CD4-positive, alpha-beta memory T cell (primary cell): ENCODE data around the gene TDRD7. TPM values are rescaled to one million over a fixed set of nuclear protein-coding genes. Genes with fewer than 3 reads are reported as not detected.
A peak's percentile ranks its signal among the peaks of the same experiment; 100 is the strongest.
"Not testable (repeated sequence)": the region's sequence is repeated elsewhere in the genome, so short reads cannot be mapped to it uniquely, and the experiment has no call there.

ENCODE experiments used
- CTCF ChIA-PET: fragments of 350-600 bp; sonication (Branson Sonifier 250); formaldehyde crosslinking; loops from one replicate; lab custom pipeline; 2021; ENCODE audit warnings: inconsistent platforms; ENCODE audit not compliant: partially characterized antibody; lab: Charles Lee
- POLR2A ChIA-PET: fragments of 350-600 bp; sonication (Branson Sonifier 250); formaldehyde crosslinking; loops from one replicate; lab custom pipeline; 2021; ENCODE audit not compliant: partially characterized antibody; lab: Charles Lee
- DNase-seq, 5 donors: peaks; one replicate each; pipeline versions ENCODE4 v3.0.0 to v3.0.0-alpha.2; 2020 to 2022; ENCODE audit warnings: mixed read lengths in 1 of 5
- H3K27ac ChIP-seq: one replicate; pipeline ENCODE4 v1.7.0; 2013; ENCODE audit warnings: low read depth, low read length
- H3K27me3 ChIP-seq: 2 replicates; pipeline ENCODE4 v1.7.0; 2013; ENCODE audit warnings: mild to moderate bottlenecking, low read length, moderate library complexity; ENCODE audit not compliant: insufficient read depth
- H3K36me3 ChIP-seq: 2 replicates; pipeline ENCODE4 v1.7.0; 2013; ENCODE audit warnings: mild to moderate bottlenecking, low read length, moderate library complexity; ENCODE audit not compliant: insufficient read depth
- H3K4me1 ChIP-seq: 2 replicates; pipeline ENCODE4 v1.7.0; 2013; ENCODE audit warnings: mild to moderate bottlenecking, low read length, moderate library complexity; ENCODE audit not compliant: insufficient read depth
- H3K4me3 ChIP-seq, 2 donors: one replicate each; pipeline ENCODE4 v1.7.0; 2013; ENCODE audit warnings: low read length in 2 of 2, mild to moderate bottlenecking in 1 of 2
- H3K9me3 ChIP-seq, 2 donors: one replicate each; pipeline ENCODE4 v1.7.0; 2013; ENCODE audit warnings: low read length in 2 of 2, control low read depth in 1 of 2; ENCODE audit not compliant: control insufficient read depth in 1 of 2
- H3K27ac Mint-ChIP-seq, 7 donors: one replicate each; pipeline ENCODE4 v1.8.0; 2020 to 2021; ENCODE audit warnings: mixed read lengths in 7 of 7, mild to moderate bottlenecking in 6 of 7, inconsistent platforms in 3 of 7, moderate library complexity in 3 of 7
- H3K27me3 Mint-ChIP-seq, 2 donors: one replicate each; pipeline ENCODE4 v1.8.0; 2020 to 2021; ENCODE audit warnings: mixed read lengths in 2 of 2
- H3K36me3 Mint-ChIP-seq, 2 donors: one replicate each; pipeline ENCODE4 v1.8.0; 2020 to 2021; ENCODE audit warnings: mixed read lengths in 2 of 2, inconsistent platforms in 1 of 2, mild to moderate bottlenecking in 1 of 2
- H3K4me1 Mint-ChIP-seq, 4 donors: one replicate each; pipeline ENCODE4 v1.8.0; 2020 to 2021; ENCODE audit warnings: mixed read lengths in 4 of 4, mild to moderate bottlenecking in 1 of 4
- H3K4me3 Mint-ChIP-seq, 8 donors: one replicate each; pipeline ENCODE4 v1.8.0; 2020 to 2021; ENCODE audit warnings: mixed read lengths in 8 of 8, mild to moderate bottlenecking in 7 of 8, moderate library complexity in 6 of 8, inconsistent platforms in 3 of 8
- H3K9me3 Mint-ChIP-seq, 8 donors: one replicate each; pipeline ENCODE4 v1.8.0; 2020 to 2021; ENCODE audit warnings: mixed read lengths in 8 of 8, mild to moderate bottlenecking in 5 of 8, inconsistent platforms in 3 of 8, moderate library complexity in 1 of 8
- intact Hi-C: fragments of 100-400 bp; cut with micrococcal nuclease; formaldehyde crosslinking; loops from one replicate; pipeline ENCODE4 v1.15.1; 2023
- polyA plus RNA-seq, 2 donors: library from polyadenylated mRNA; unstranded; fragments of 300-500 nt; fragmentation: Illumina TruSeq; gene quantifications; one replicate each; pipeline ENCODE4 v1.2.3, GENCODE V29; 2021
- total RNA-seq, 2 experiments: library from RNA; stranded (reverse); gene quantifications; one replicate each; pipeline ENCODE4 v1.2.3, GENCODE V29; 2021

The TDRD7 gene
- total and polyA plus RNA-seq, 4 experiments from 2014 or later, result 5.6 to 13.6 (median 11.4) TPM

GRCh38 chr9:97484134-97484533 lies 72.2 kb downstream of the TDRD7 start:
- Mint-ChIP-seq H3K27me3 (no peaks in the 10 kb centered on the region), H3K27ac (no peak overlapping the region), H3K4me1 (no peaks in the 10 kb centered on the region), H3K9me3 (peaks cover 0 to 18% (median 8%) of the 10 kb centered on the region in 8 donors), H3K36me3 (peaks cover 87 to 90% of the 10 kb centered on the region in 2 donors), H3K4me3 (no peak overlapping the region)
- CTCF ChIA-PET, result no interaction called here
- intact Hi-C loops, result no loop called here
- Histone ChIP-seq H3K9me3 (no peaks in the 10 kb centered on the region), H3K36me3 (peaks cover 21% of the 10 kb centered on the region), H3K27ac (no peak overlapping the region), H3K4me1 (no peaks in the 10 kb centered on the region), H3K27me3 (no peaks in the 10 kb centered on the region), H3K4me3 (no peak overlapping the region)
- POLR2A ChIA-PET, result no interaction called here
- no peak for DNase-seq

GRCh38 chr9:97487107-97487506 lies 75.2 kb downstream of the TDRD7 start:
- Histone ChIP-seq H3K27ac (no peak overlapping the region), H3K36me3 (peaks cover 10% of the 10 kb centered on the region), H3K27me3 (no peaks in the 10 kb centered on the region), H3K4me3 (no peak overlapping the region), H3K4me1 (no peaks in the 10 kb centered on the region), H3K9me3 (no peaks in the 10 kb centered on the region)
- Mint-ChIP-seq H3K4me1 (peaks cover 0 to 2% (median 0%) of the 10 kb centered on the region in 4 donors), H3K4me3 (no peak overlapping the region), H3K9me3 (peaks cover 0 to 15% (median 8%) of the 10 kb centered on the region in 8 donors), H3K27ac (no peak overlapping the region), H3K36me3 (peaks cover 86 to 88% of the 10 kb centered on the region in 2 donors), H3K27me3 (no peaks in the 10 kb centered on the region)
- DNase-seq, result no peak
- CTCF ChIA-PET, result no interaction called here
- intact Hi-C loops, result no loop called here
- POLR2A ChIA-PET, result no interaction called here

GRCh38 chr9:97487861-97488260 lies 76.0 kb downstream of the TDRD7 start:
- peaks cover 0 to 14% (median 7%) of the 10 kb centered on the region in 8 donors for H3K9me3 Mint-ChIP-seq
- ChIA-PET CTCF (interaction anchor here (0.8 kb wide), 1 partner anchor 8 kb away, joined by 4 read pairs; no protein-coding TSS in a partner anchor), POLR2A (no interaction called here)
- Histone ChIP-seq H3K4me1 (no peaks in the 10 kb centered on the region), H3K9me3 (no peaks in the 10 kb centered on the region), H3K27ac (no peak overlapping the region), H3K36me3 (peaks cover 3% of the 10 kb centered on the region), H3K4me3 (no peak overlapping the region), H3K27me3 (no peaks in the 10 kb centered on the region)
- H3K4me3 Mint-ChIP-seq, result no peak overlapping the region
- H3K4me1 Mint-ChIP-seq, result peaks cover 0 to 2% (median 0%) of the 10 kb centered on the region in 4 donors
- no peak overlapping the region for H3K27ac Mint-ChIP-seq
- intact Hi-C loops, result no loop called here
- no peak for DNase-seq
- H3K36me3 Mint-ChIP-seq, result peaks cover 88% of the 10 kb centered on the region in 2 donors
- H3K27me3 Mint-ChIP-seq, result no peaks in the 10 kb centered on the region

GRCh38 chr9:97491216-97491999 lies 79.5 kb downstream of the TDRD7 start:
- no peak overlapping the region for H3K4me3 ChIP-seq
- ChIA-PET CTCF (interaction anchor here (0.7 to 0.9 kb wide), 2 partner anchors 9 to 10 kb away, joined by 3 read pairs; no protein-coding TSS in a partner anchor), POLR2A (no interaction called here)
- no peaks in the 10 kb centered on the region for H3K9me3 ChIP-seq
- peaks cover 0 to 2% (median 0%) of the 10 kb centered on the region in 4 donors for H3K4me1 Mint-ChIP-seq
- no peaks in the 10 kb centered on the region for H3K27me3 Mint-ChIP-seq
- intact Hi-C loops, result no loop called here
- H3K4me1 ChIP-seq, result no peaks in the 10 kb centered on the region
- peaks cover 73 to 81% of the 10 kb centered on the region in 2 donors for H3K36me3 Mint-ChIP-seq
- H3K27ac ChIP-seq, result no peak overlapping the region
- H3K27me3 ChIP-seq, result no peaks in the 10 kb centered on the region
- H3K36me3 ChIP-seq, result peaks cover 4% of the 10 kb centered on the region
- H3K9me3 Mint-ChIP-seq, result peaks cover 0 to 14% (median 7%) of the 10 kb centered on the region in 8 donors
- H3K4me3 Mint-ChIP-seq, result no peak overlapping the region
- no peak for DNase-seq
- H3K27ac Mint-ChIP-seq, result peak overlapping the region in 1 of 7 donors; percentile 62

- intact Hi-C loops, H3K4me3 ChIP-seq, H3K36me3 ChIP-seq, CTCF ChIA-PET, H3K27me3 ChIP-seq, H3K27ac Mint-ChIP-seq, H3K9me3 ChIP-seq, DNase-seq, H3K9me3 Mint-ChIP-seq, H3K27ac ChIP-seq, H3K4me3 Mint-ChIP-seq: not testable (repeated sequence)
- POLR2A ChIA-PET, result interaction anchor here (1.3 kb wide), 1 partner anchor 86 kb away, joined by 3 read pairs; the partner anchor contains the start of gene TDRD7
- H3K4me1 ChIP-seq, result peaks cover 14% of the 10 kb centered on the region
- Mint-ChIP-seq H3K36me3 (peaks cover 27 to 32% of the 10 kb centered on the region in 2 donors), H3K4me1 (peaks cover 6 to 19% (median 13%) of the 10 kb centered on the region in 4 donors), H3K27me3 (peaks cover 15 to 20% of the 10 kb centered on the region in 2 donors)
Observed at GRCh38 chr9:97497558-97498375, 85.9 kb downstream of the TDRD7 start.

- H3K9me3 Mint-ChIP-seq, H3K4me3 Mint-ChIP-seq, H3K4me3 ChIP-seq, DNase-seq, H3K27ac Mint-ChIP-seq, POLR2A ChIA-PET, H3K27ac ChIP-seq, CTCF ChIA-PET, H3K36me3 ChIP-seq, H3K9me3 ChIP-seq, intact Hi-C loops: not testable (repeated sequence)
- H3K27me3 Mint-ChIP-seq, result peaks cover 25 to 31% of the 10 kb centered on the region in 2 donors
- H3K36me3 Mint-ChIP-seq, result peaks cover 22 to 26% of the 10 kb centered on the region in 2 donors
- Histone ChIP-seq H3K27me3 (peaks cover 16% of the 10 kb centered on the region), H3K4me1 (peaks cover 20% of the 10 kb centered on the region)
- peaks cover 11 to 26% (median 19%) of the 10 kb centered on the region in 4 donors for H3K4me1 Mint-ChIP-seq
Observed at GRCh38 chr9:97498846-97499245, 87.0 kb downstream of the TDRD7 start.

- H3K36me3 Mint-ChIP-seq, result peaks cover 19 to 22% of the 10 kb centered on the region in 2 donors
- Histone ChIP-seq H3K36me3 (peaks cover 4% of the 10 kb centered on the region), H3K4me3 (no peak overlapping the region), H3K4me1 (peaks cover 20% of the 10 kb centered on the region), H3K27me3 (peaks cover 21% of the 10 kb centered on the region), H3K9me3 (no peaks in the 10 kb centered on the region), H3K27ac (no peak overlapping the region)
- ChIA-PET POLR2A (no interaction called here), CTCF (interaction anchor here (0.7 to 1.9 kb wide), 3 partner anchors 39 to 132 kb away, joined by 3 to 6 read pairs (median 3); no protein-coding TSS in a partner anchor)
- H3K4me3 Mint-ChIP-seq, result peak overlapping the region in 6 of 8 donors; percentile 6 to 83 (median 50)
- DNase-seq, result no peak
- H3K27me3 Mint-ChIP-seq, result peaks cover 34 to 39% of the 10 kb centered on the region in 2 donors
- peaks cover 0 to 6% (median 3%) of the 10 kb centered on the region in 8 donors for H3K9me3 Mint-ChIP-seq
- intact Hi-C loops, result no loop called here
- H3K27ac Mint-ChIP-seq, result no peak overlapping the region
- peaks cover 11 to 26% (median 19%) of the 10 kb centered on the region in 4 donors for H3K4me1 Mint-ChIP-seq
Observed at GRCh38 chr9:97500263-97500662, 88.4 kb downstream of the TDRD7 start.
